ENCODE data around the gene UVRAG.
"Not testable (repeated sequence)": the region's sequence is repeated elsewhere in the genome, so short reads cannot be mapped to it uniquely, and the experiment has no call there.

The UVRAG gene

GRCh38 chr11:75950141-75950540 is 135.1 kb downstream of the UVRAG start:
- DNase-seq (ENCODE audit: low read depth in 2 of 2, low spot score in 1 of 2): no peak

- no peak for DNase-seq (ENCODE audit: low read depth in 2 of 2, low spot score in 1 of 2)
Measured at GRCh38 chr11:75954039-75954438, 139.0 kb downstream of the UVRAG start.

- no peak for DNase-seq (ENCODE audit: low read depth in 2 of 2, low spot score in 1 of 2)
Measured at GRCh38 chr11:75955443-75955842, 140.4 kb downstream of the UVRAG start.

GRCh38 chr11:75959540-75959939 is 144.5 kb downstream of the UVRAG start:
- DNase-seq (ENCODE audit: low read depth in 2 of 2, low spot score in 1 of 2): no peak

- no peak for DNase-seq (ENCODE audit: low read depth in 2 of 2, low spot score in 1 of 2)
Measured at GRCh38 chr11:75964071-75964470, 149.1 kb downstream of the UVRAG start.

- DNase-seq (ENCODE audit: low read depth in 2 of 2, low spot score in 1 of 2): no peak
Measured at GRCh38 chr11:75966537-75967287, 151.7 kb downstream of the UVRAG start.

- DNase-seq (ENCODE audit: low read depth in 2 of 2, low spot score in 1 of 2): no peak
Measured at GRCh38 chr11:75968021-75968625, 153.1 kb downstream of the UVRAG start.

GRCh38 chr11:75969626-75970308 is 154.8 kb downstream of the UVRAG start:
- no peak for DNase-seq (ENCODE audit: low read depth in 2 of 2, low spot score in 1 of 2)

- not testable (repeated sequence) for DNase-seq (ENCODE audit: low read depth in 2 of 2, low spot score in 1 of 2)
Measured at GRCh38 chr11:75973710-75974109, 158.7 kb downstream of the UVRAG start.

- not testable (repeated sequence) for DNase-seq (ENCODE audit: low read depth in 2 of 2, low spot score in 1 of 2)
Measured at GRCh38 chr11:75979075-75979474, 164.1 kb downstream of the UVRAG start.

- not testable (repeated sequence) for DNase-seq (ENCODE audit: low read depth in 2 of 2, low spot score in 1 of 2)
Measured at GRCh38 chr11:75979479-75980027, 164.5 kb downstream of the UVRAG start.

GRCh38 chr11:75980031-75980430 is 165.0 kb downstream of the UVRAG start:
- DNase-seq (ENCODE audit: low read depth in 2 of 2, low spot score in 1 of 2): no peak

GRCh38 chr11:75981546-75981945 is 166.5 kb downstream of the UVRAG start:
- no peak for DNase-seq (ENCODE audit: low read depth in 2 of 2, low spot score in 1 of 2)

GRCh38 chr11:75982309-75982708 is 167.3 kb downstream of the UVRAG start:
- DNase-seq (ENCODE audit: low read depth in 2 of 2, low spot score in 1 of 2): no peak

GRCh38 chr11:75986966-75987365 is 172.0 kb downstream of the UVRAG start:
- no peak for DNase-seq (ENCODE audit: low read depth in 2 of 2, low spot score in 1 of 2)

GRCh38 chr11:75993126-75993525 is 178.1 kb downstream of the UVRAG start:
- DNase-seq (ENCODE audit: low read depth in 2 of 2, low spot score in 1 of 2): no peak

- no peak for DNase-seq (ENCODE audit: low read depth in 2 of 2, low spot score in 1 of 2)
Measured at GRCh38 chr11:75994616-75995015, 179.6 kb downstream of the UVRAG start.

- no peak for DNase-seq (ENCODE audit: low read depth in 2 of 2, low spot score in 1 of 2)
Measured at GRCh38 chr11:75996523-75997442, 181.8 kb downstream of the UVRAG start.

- no peak for DNase-seq (ENCODE audit: low read depth in 2 of 2, low spot score in 1 of 2)
Measured at GRCh38 chr11:76004400-76004799, 189.4 kb downstream of the UVRAG start.

GRCh38 chr11:76005756-76006155 is 190.7 kb downstream of the UVRAG start:
- DNase-seq (ENCODE audit: low read depth in 2 of 2, low spot score in 1 of 2): no peak

GRCh38 chr11:76007166-76007565 is 192.2 kb downstream of the UVRAG start:
- DNase-seq (ENCODE audit: low read depth in 2 of 2, low spot score in 1 of 2): no peak

Data from stimulated activated CD8-positive, alpha-beta memory T cell treated with anti-CD3 and anti-CD28 coated beads, Interleukin-4, amount 100 ng/mL, for 4 hours (primary cell).